GM18870 (cell line): ENCODE data around the gene GPR37L1.
"Not testable (repeated sequence)": the region's sequence is repeated elsewhere in the genome, so short reads cannot be mapped to it uniquely, and the experiment has no call there.

ENCODE experiments used
- ATAC-seq: cut with Tn5 transposase; IDR thresholded peaks from one replicate; pipeline ENCODE4 v1.9.1; 2021; ENCODE audit warnings: moderate library complexity; ENCODE audit not compliant: unreplicated experiment

GPR37L1 gene

DNA sequence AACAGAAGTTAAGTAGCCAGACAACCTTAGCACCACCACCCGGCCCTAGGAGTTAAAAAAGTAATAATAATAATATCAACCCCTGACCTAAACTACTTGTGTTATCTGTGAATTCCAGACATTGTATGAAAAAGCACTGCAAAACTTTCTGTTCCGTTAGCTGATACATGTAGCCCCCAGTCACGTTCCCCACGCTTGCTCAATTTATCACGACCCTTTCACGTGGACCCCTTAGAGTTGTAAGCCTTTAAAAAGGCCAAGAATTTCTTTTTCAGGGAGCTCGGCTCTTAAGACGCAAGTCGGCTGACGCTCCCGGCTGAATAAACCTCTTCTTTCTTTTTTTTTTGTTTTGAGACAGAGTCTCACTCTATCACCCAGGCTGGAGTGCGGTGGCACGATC lies 44.3 kb downstream of the GPR37L1 start:
- not testable (repeated sequence) for ATAC-seq

GRCh38 chr1:202167708-202168415 lies 45.1 kb downstream of the GPR37L1 start:
- no peak for ATAC-seq

GRCh38 chr1:202168861-202169260 lies 46.1 kb downstream of the GPR37L1 start:
- ATAC-seq: no peak

DNA sequence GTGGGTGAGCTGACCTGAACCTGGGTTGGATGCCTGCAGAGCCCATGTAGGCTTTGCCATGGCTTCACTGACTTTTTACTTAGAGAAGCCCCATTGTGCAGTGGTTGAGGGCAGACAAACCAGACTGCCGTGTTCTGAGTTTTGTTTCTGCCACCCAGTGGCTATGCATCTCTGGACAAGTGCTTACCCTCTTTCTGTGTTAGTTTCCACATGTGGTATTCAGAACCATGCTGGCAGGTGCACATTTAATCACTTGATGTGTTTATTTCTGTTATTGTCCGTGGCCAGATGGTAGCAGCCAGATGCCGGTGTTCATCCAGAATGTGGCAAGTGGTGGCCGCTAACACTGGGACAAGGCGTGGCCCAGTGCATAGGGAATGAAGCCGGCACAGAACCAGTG lies 48.0 kb downstream of the GPR37L1 start:
- no peak for ATAC-seq

GRCh38 chr1:202171292-202172014 lies 48.7 kb downstream of the GPR37L1 start:
- no peak for ATAC-seq

DNA sequence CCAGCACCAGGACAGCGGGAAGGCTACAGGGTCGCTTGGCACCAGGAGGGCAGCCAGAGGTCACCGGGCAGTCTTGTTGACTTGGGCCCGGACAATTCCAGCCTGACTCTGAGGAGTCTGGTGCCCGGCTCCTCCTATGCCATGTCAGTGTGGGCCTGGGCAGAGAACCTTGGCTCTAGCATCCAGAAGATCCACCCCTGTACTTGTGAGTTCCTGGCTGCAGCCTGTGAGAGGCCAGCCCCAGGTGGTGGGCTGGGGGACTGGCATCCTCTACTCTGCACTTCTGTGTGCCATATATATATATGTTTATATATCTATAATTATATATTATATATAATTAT lies 49.3 kb downstream of the GPR37L1 start:
- no peak for ATAC-seq

DNA sequence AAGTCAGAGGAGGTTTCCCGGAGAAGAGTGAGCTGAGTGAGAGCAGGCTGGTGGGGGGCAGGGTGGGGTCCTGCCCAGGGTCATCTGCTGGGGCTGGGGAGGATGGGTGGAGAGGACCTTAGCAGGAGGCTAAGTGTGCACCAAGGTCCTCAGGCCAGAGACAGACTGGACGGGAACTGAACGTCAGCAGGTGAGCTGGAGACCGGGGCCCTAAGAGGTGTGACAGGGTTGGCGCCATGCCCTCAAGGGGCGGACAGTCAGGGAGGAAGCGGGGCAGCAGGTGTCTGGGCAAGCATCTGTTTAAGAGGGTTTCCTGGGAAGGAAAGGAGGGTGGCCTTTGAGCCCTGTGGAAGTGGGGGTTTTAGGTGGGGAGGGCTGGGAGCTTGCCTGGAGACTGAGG lies 51.3 kb downstream of the GPR37L1 start:
- no peak for ATAC-seq

- no peak for ATAC-seq
Observed at GRCh38 chr1:202176949-202177927, 54.5 kb downstream of the GPR37L1 start.

- ATAC-seq: no peak
Observed at GRCh38 chr1:202179828-202180750, 57.4 kb downstream of the GPR37L1 start.

DNA sequence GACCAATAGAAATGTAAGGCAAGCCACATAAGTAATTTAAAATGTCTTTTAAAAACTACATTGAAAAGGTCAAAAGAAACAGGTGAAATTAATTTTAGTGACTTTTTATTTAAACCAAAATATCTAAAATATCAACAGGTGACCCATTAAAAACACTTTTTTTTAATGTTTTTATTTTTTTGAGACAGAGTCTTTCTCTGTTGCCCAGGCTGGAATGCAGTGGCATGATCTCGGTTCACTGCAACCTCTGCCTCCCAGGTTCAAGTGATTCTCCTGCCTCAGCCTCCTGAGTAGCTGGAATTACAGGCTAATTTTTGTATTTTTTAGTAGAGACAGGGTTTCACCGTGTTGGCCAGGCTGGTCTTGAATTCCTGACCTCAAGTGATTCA lies 58.0 kb downstream of the GPR37L1 start:
- ATAC-seq: not testable (repeated sequence)

GRCh38 chr1:202181586-202181985 lies 58.9 kb downstream of the GPR37L1 start:
- no peak for ATAC-seq

- no peak for ATAC-seq
Observed at GRCh38 chr1:202182040-202182877, 59.5 kb downstream of the GPR37L1 start.
